Measurements from ENCODE around the gene KIF19. TPM values are rescaled to one million over a fixed set of nuclear protein-coding genes. Genes with fewer than 3 reads are reported as not detected.

The KIF19 gene
- total and polyA plus RNA-seq, 2 donors (not counting 1 experiment from before 2014, with no cell fraction given): not detected

- Histone ChIP-seq H3K4me3 (ENCODE audit: control extremely low read depth in 1 of 5, extremely low read depth in 1 of 5, insufficient read depth in 1 of 5, low read depth in 2 of 5, low read length in 4 of 5) (no peak overlapping the region), H3K36me3 (replicated peaks in 1 of 2; ENCODE audit: control extremely low read depth in 1 of 2, control insufficient read depth in 1 of 2, extremely low read depth in 1 of 2, insufficient read depth in 2 of 2, low read length in 1 of 2) (no peaks in the 10 kb centered on the region), H3K4me2 (replicated peaks; ENCODE audit: low read depth, low read length, poor library complexity, severe bottlenecking) (no peak overlapping the region), H3K9ac (ENCODE audit: low read length) (no peak overlapping the region), H3K27ac (ENCODE audit: low read length in 2 of 2) (no peak overlapping the region), H4K20me1 (ENCODE audit: control insufficient read depth, insufficient read depth, low read length, poor library complexity, severe bottlenecking) (no peaks in the 10 kb centered on the region), H3K79me2 (ENCODE audit: control insufficient read depth, insufficient read depth, low read length) (no peaks in the 10 kb centered on the region), H3K4me1 (ENCODE audit: control insufficient read depth in 2 of 2, insufficient read depth in 2 of 2, low read length in 2 of 2) (no peaks in the 10 kb centered on the region), H3K9me3 (ENCODE audit: control extremely low read depth in 1 of 3, control insufficient read depth in 2 of 3, insufficient read depth in 1 of 3, low read length in 2 of 3) (peaks cover 0 to 15% (median 0%) of the 10 kb centered on the region in 3 donors), H2AFZ (ENCODE audit: insufficient read depth, low read depth, low read length, poor library complexity, severe bottlenecking) (no peak overlapping the region), H3K27me3 (replicated peaks in 1 of 4; ENCODE audit: control extremely low read depth in 1 of 4, control insufficient read depth in 3 of 4, insufficient read depth in 4 of 4, low read length in 3 of 4) (peaks cover 0 to 9% (median 0%) of the 10 kb centered on the region in 4 experiments)
- ChIA-PET POLR2A (no interaction called here), CTCF (no interaction called here)
- 76% methylated on average over 6 of the region's 7 CpGs for WGBS (ENCODE audit: insufficient coverage)
- Mint-ChIP-seq H3K4me1 (no peaks in the 10 kb centered on the region), H3K4me3 (no peak overlapping the region), H3K27ac (no peak overlapping the region), H3K27me3 (peaks cover 14% of the 10 kb centered on the region), H3K9me3 (ENCODE audit: insufficient read depth) (no peaks in the 10 kb centered on the region)
- intact Hi-C loops (cut with micrococcal nuclease): no loop called here
- DNase-seq (no peak), ATAC-seq (ENCODE audit: low read depth) (no peak)
- TF ChIP-seq CTCF (IDR thresholded peaks at IDR 0.05) (no peak), EZH2 (IDR thresholded peaks at IDR 0.05; ENCODE audit: borderline replicate concordance, insufficient read depth, low read depth, low read length, poor library complexity, severe bottlenecking) (no peak)
Observed at GRCh38 chr17:74336307-74336706, 10.3 kb downstream of the KIF19 start.

- CTCF ChIA-PET: no interaction called here
- WGBS (ENCODE audit: insufficient coverage): 91% methylated on average over 11 of the region's 12 CpGs
Observed at GRCh38 chr17:74337834-74338500, 11.9 kb downstream of the KIF19 start.

More at GRCh38 chr17:74337834-74338500, 11.9 kb downstream of the KIF19 start:
- intact Hi-C loops (cut with micrococcal nuclease): no loop called here
- Histone ChIP-seq H3K79me2 (ENCODE audit: control insufficient read depth, insufficient read depth, low read length) (no peaks in the 10 kb centered on the region), H3K27ac (ENCODE audit: low read length in 2 of 2) (no peak overlapping the region), H3K4me1 (ENCODE audit: control insufficient read depth in 2 of 2, insufficient read depth in 2 of 2, low read length in 2 of 2) (no peaks in the 10 kb centered on the region), H3K4me3 (ENCODE audit: control extremely low read depth in 1 of 5, extremely low read depth in 1 of 5, insufficient read depth in 1 of 5, low read depth in 2 of 5, low read length in 4 of 5) (no peak overlapping the region), H3K4me2 (replicated peaks; ENCODE audit: low read depth, low read length, poor library complexity, severe bottlenecking) (no peak overlapping the region), H2AFZ (ENCODE audit: insufficient read depth, low read depth, low read length, poor library complexity, severe bottlenecking) (no peak overlapping the region), H4K20me1 (ENCODE audit: control insufficient read depth, insufficient read depth, low read length, poor library complexity, severe bottlenecking) (no peaks in the 10 kb centered on the region), H3K27me3 (replicated peaks in 1 of 4; ENCODE audit: control extremely low read depth in 1 of 4, control insufficient read depth in 3 of 4, insufficient read depth in 4 of 4, low read length in 3 of 4) (peaks cover 0 to 6% (median 0%) of the 10 kb centered on the region in 4 experiments), H3K36me3 (replicated peaks in 1 of 2; ENCODE audit: control extremely low read depth in 1 of 2, control insufficient read depth in 1 of 2, extremely low read depth in 1 of 2, insufficient read depth in 2 of 2, low read length in 1 of 2) (no peaks in the 10 kb centered on the region), H3K9ac (ENCODE audit: low read length) (no peak overlapping the region), H3K9me3 (ENCODE audit: control extremely low read depth in 1 of 3, control insufficient read depth in 2 of 3, insufficient read depth in 1 of 3, low read length in 2 of 3) (peaks cover 0 to 15% (median 0%) of the 10 kb centered on the region in 3 donors)
- Mint-ChIP-seq H3K4me1 (no peaks in the 10 kb centered on the region), H3K27me3 (peaks cover 13% of the 10 kb centered on the region), H3K4me3 (no peak overlapping the region), H3K27ac (no peak overlapping the region), H3K9me3 (ENCODE audit: insufficient read depth) (no peaks in the 10 kb centered on the region)
- POLR2A ChIA-PET: no interaction called here
- ATAC-seq (ENCODE audit: low read depth) (no peak), DNase-seq (no peak)
- TF ChIP-seq EZH2 (IDR thresholded peaks at IDR 0.05; ENCODE audit: borderline replicate concordance, insufficient read depth, low read depth, low read length, poor library complexity, severe bottlenecking) (no peak), CTCF (IDR thresholded peaks at IDR 0.05) (no peak)

Measured in B cell (primary cell).